ENCODE data around the gene CETP.

Gene CETP

GRCh38 chr16:56918467-56919012, 43.2 kb upstream of the CETP start:
- TF ChIP-seq CTCF (IDR thresholded peaks at IDR 0.05; ENCODE audit: control insufficient read depth, extremely low read depth, insufficient read depth): no peak
- no peak for DNase-seq (ENCODE audit: low read depth)
- H3K4me3 ChIP-seq (ENCODE audit: low read depth, low read length): no peak overlapping the region

GRCh38 chr16:56919099-56919800, 42.5 kb upstream of the CETP start:
- TF ChIP-seq CTCF (IDR thresholded peaks at IDR 0.05; ENCODE audit: control insufficient read depth, extremely low read depth, insufficient read depth): no peak
- no peak overlapping the region for H3K4me3 ChIP-seq (ENCODE audit: low read depth, low read length)
- DNase-seq (ENCODE audit: low read depth): peak; percentile 79

- H3K4me3 ChIP-seq (ENCODE audit: low read depth, low read length): no peak overlapping the region
- DNase-seq (ENCODE audit: low read depth): no peak
- TF ChIP-seq CTCF (IDR thresholded peaks at IDR 0.05; ENCODE audit: control insufficient read depth, extremely low read depth, insufficient read depth): no peak
Observed at GRCh38 chr16:56921571-56921970, 40.2 kb upstream of the CETP start.

GRCh38 chr16:56923481-56924091, 38.2 kb upstream of the CETP start:
- no peak for TF ChIP-seq CTCF (IDR thresholded peaks at IDR 0.05; ENCODE audit: control insufficient read depth, extremely low read depth, insufficient read depth)
- DNase-seq (ENCODE audit: low read depth): no peak
- no peak overlapping the region for H3K4me3 ChIP-seq (ENCODE audit: low read depth, low read length)

GRCh38 chr16:56927471-56927870, 34.3 kb upstream of the CETP start:
- TF ChIP-seq CTCF (IDR thresholded peaks at IDR 0.05; ENCODE audit: control insufficient read depth, extremely low read depth, insufficient read depth): no peak

GRCh38 chr16:56929639-56930038, 32.1 kb upstream of the CETP start:
- no peak for TF ChIP-seq CTCF (IDR thresholded peaks at IDR 0.05; ENCODE audit: control insufficient read depth, extremely low read depth, insufficient read depth)
- DNase-seq (ENCODE audit: low read depth): no peak
- no peak overlapping the region for H3K4me3 ChIP-seq (ENCODE audit: low read depth, low read length)

More at GRCh38 chr16:56927471-56927870, 34.3 kb upstream of the CETP start:
- no peak for DNase-seq (ENCODE audit: low read depth)
- no peak overlapping the region for H3K4me3 ChIP-seq (ENCODE audit: low read depth, low read length)
